Suppressor macrophage treated with lipopolysaccharide for 4 hours (primary cell): ENCODE data around the gene KCNA1.

Experiments used
- DNase-seq: peaks from one replicate; pipeline ENCODE4 v3.0.0-alpha.2; 2020

KCNA1 gene

GRCh38 chr12:4911316-4911994, 1.8 kb downstream of the KCNA1 start:
- no peak for DNase-seq

GRCh38 chr12:4914720-4915119, 5.0 kb downstream of the KCNA1 start:
- no peak for DNase-seq

- no peak for DNase-seq
Observed at GRCh38 chr12:4915752-4916151, 6.0 kb downstream of the KCNA1 start.

- DNase-seq: no peak
Observed at GRCh38 chr12:4918950-4919660, 9.4 kb downstream of the KCNA1 start.

- no peak for DNase-seq
Observed at GRCh38 chr12:4932576-4932975, 22.9 kb downstream of the KCNA1 start.

- no peak for DNase-seq
Observed at GRCh38 chr12:4933411-4933810, 23.7 kb downstream of the KCNA1 start.

- no peak for DNase-seq
Observed at GRCh38 chr12:4934407-4935035, 24.8 kb downstream of the KCNA1 start.

GRCh38 chr12:4938900-4939299, 29.2 kb downstream of the KCNA1 start:
- DNase-seq: no peak

GRCh38 chr12:4939418-4940023, 29.8 kb downstream of the KCNA1 start:
- DNase-seq: no peak

- peak; percentile 21 for DNase-seq
Observed at GRCh38 chr12:4943067-4943937, 33.6 kb downstream of the KCNA1 start.

- DNase-seq: no peak
Observed at GRCh38 chr12:4943938-4944284, 34.2 kb downstream of the KCNA1 start.

GRCh38 chr12:4947253-4947652, 37.5 kb downstream of the KCNA1 start:
- no peak for DNase-seq

GRCh38 chr12:4951083-4951482, 41.4 kb downstream of the KCNA1 start:
- DNase-seq: no peak

- DNase-seq: no peak
Observed at GRCh38 chr12:4951601-4952000, 41.9 kb downstream of the KCNA1 start.

- DNase-seq: no peak
Observed at GRCh38 chr12:4954621-4955354, 45.1 kb downstream of the KCNA1 start.

GRCh38 chr12:4956054-4956453, 46.3 kb downstream of the KCNA1 start:
- DNase-seq: no peak

- DNase-seq: no peak
Observed at GRCh38 chr12:4956968-4957367, 47.3 kb downstream of the KCNA1 start.

- no peak for DNase-seq
Observed at GRCh38 chr12:4957761-4958160, 48.1 kb downstream of the KCNA1 start.

GRCh38 chr12:4958697-4959375, 49.1 kb downstream of the KCNA1 start:
- no peak for DNase-seq

- DNase-seq: no peak
Observed at GRCh38 chr12:4959381-4959780, 49.7 kb downstream of the KCNA1 start.

- no peak for DNase-seq
Observed at GRCh38 chr12:4960030-4960429, 50.3 kb downstream of the KCNA1 start.

GRCh38 chr12:4960547-4960946, 50.8 kb downstream of the KCNA1 start:
- DNase-seq: no peak
